ENCODE measurements around the gene ZNF362. TPM values are rescaled to one million over a fixed set of nuclear protein-coding genes. Genes with fewer than 3 reads are reported as not detected.

ZNF362 gene
- total RNA-seq, 1 experiment from 2014 or later = 11.1 TPM

- Histone ChIP-seq H3K4me3 (replicated peaks in 1 of 2; ENCODE audit: low read depth in 1 of 2, low read length in 2 of 2) (no peak overlapping the region), H3K9me2 (ENCODE audit: insufficient read depth) (no peaks in the 10 kb centered on the region), H3K4me1 (ENCODE audit: control insufficient read depth in 1 of 2, insufficient read depth in 2 of 2, low read length in 2 of 2) (peaks cover 0 to 8% of the 10 kb centered on the region in 2 experiments; a peak in 2 of 4 replicates), H3K36me3 (ENCODE audit: control insufficient read depth in 1 of 2, insufficient read depth in 2 of 2, low read length in 2 of 2) (no peaks in the 10 kb centered on the region), H3K27me3 (ENCODE audit: insufficient read depth, low read length) (no peaks in the 10 kb centered on the region), H3K9me3 (ENCODE audit: control insufficient read depth in 1 of 2, insufficient read depth in 1 of 2, low read depth in 1 of 2, low read length in 2 of 2) (no peaks in the 10 kb centered on the region), H3K9ac (ENCODE audit: low read length) (no peak overlapping the region), H3K27ac (ENCODE audit: low read depth, low read length) (no peak overlapping the region), H4K20me1 (ENCODE audit: insufficient read depth) (no peaks in the 10 kb centered on the region), H3K4me2 (ENCODE audit: low read length) (no peak overlapping the region), H2AFZ (ENCODE audit: low read depth, low read length, poor library complexity, severe bottlenecking) (no peak overlapping the region), H3K79me2 (ENCODE audit: insufficient read depth, low read length) (no peaks in the 10 kb centered on the region)
- ChIA-PET CTCF (interaction anchor here (1.0 to 2.3 kb wide), 26 partner anchors 9 to 338 kb away, joined by 3 to 37 read pairs (median 5); partner anchors contain the start of gene ZSCAN20), RAD21 (ENCODE audit: low non-redundant PET in 1 of 2, low total read pairs in 2 of 2, uncharacterized antibody in 2 of 2, unreplicated experiment in 2 of 2) (interaction anchor here (0.8 to 1.7 kb wide), 5 partner anchors 76 to 176 kb away, joined by 3 to 15 read pairs (median 7); no protein-coding TSS in a partner anchor), POLR2A (interaction anchor here (1.6 kb wide), 1 partner anchor 176 kb away, joined by 7 read pairs; no protein-coding TSS in a partner anchor)
- ATAC-seq = no peak
- DNase-seq (ENCODE audit: low read depth, low spot score) = no peak
- no TSS peak for BruUV-seq (replicated peaks)
- intact Hi-C loops (cut with micrococcal nuclease) = loop anchor here (1.0 to 5.0 kb wide), 5 partner anchors 77 to 318 kb away; no protein-coding TSS in a partner anchor
- TF ChIP-seq POLR2AphosphoS5 (IDR thresholded peaks at IDR 0.05; ENCODE audit: low read depth, low read length) = no peak
- TF ChIP-seq JUND (IDR thresholded peaks at IDR 0.05) = no peak
- no peak for TF ChIP-seq EZH2phosphoT487 (IDR thresholded peaks at IDR 0.05; ENCODE audit: borderline replicate concordance)
- TF ChIP-seq SP1 (IDR thresholded peaks at IDR 0.05; ENCODE audit: low read depth) = no peak
- no peak for TF ChIP-seq ZFX (IDR thresholded peaks at IDR 0.05)
- TF ChIP-seq CBX3 (IDR thresholded peaks at IDR 0.05; ENCODE audit: low read depth) = no peak
- TF ChIP-seq EZH2 (IDR thresholded peaks at IDR 0.05) = no peak
- TF ChIP-seq ZNF274 (IDR thresholded peaks at IDR 0.05; ENCODE audit: low read depth, low read length) = no peak
- no peak for TF ChIP-seq YY1 (IDR thresholded peaks at IDR 0.05; ENCODE audit: extremely low read depth, insufficient replicate concordance, low read depth, low read length)
- no peak for TF ChIP-seq ATF3 (IDR thresholded peaks at IDR 0.05)
- TF ChIP-seq FOSL1 (IDR thresholded peaks at IDR 0.05; ENCODE audit: low read depth) = no peak
- no peak for TF ChIP-seq SIN3A (IDR thresholded peaks at IDR 0.05; ENCODE audit: low read depth)
- no peak for TF ChIP-seq SRF (IDR thresholded peaks at IDR 0.05; ENCODE audit: low read depth)
- no peak for TF ChIP-seq EGR1 (IDR thresholded peaks at IDR 0.05; ENCODE audit: low read depth)
- TF ChIP-seq, protein P1, sequence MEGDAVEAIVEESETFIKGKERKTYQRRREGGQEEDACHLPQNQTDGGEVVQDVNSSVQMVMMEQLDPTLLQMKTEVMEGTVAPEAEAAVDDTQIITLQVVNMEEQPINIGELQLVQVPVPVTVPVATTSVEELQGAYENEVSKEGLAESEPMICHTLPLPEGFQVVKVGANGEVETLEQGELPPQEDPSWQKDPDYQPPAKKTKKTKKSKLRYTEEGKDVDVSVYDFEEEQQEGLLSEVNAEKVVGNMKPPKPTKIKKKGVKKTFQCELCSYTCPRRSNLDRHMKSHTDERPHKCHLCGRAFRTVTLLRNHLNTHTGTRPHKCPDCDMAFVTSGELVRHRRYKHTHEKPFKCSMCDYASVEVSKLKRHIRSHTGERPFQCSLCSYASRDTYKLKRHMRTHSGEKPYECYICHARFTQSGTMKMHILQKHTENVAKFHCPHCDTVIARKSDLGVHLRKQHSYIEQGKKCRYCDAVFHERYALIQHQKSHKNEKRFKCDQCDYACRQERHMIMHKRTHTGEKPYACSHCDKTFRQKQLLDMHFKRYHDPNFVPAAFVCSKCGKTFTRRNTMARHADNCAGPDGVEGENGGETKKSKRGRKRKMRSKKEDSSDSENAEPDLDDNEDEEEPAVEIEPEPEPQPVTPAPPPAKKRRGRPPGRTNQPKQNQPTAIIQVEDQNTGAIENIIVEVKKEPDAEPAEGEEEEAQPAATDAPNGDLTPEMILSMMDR (IDR thresholded peaks at IDR 0.05 in 2 of 3, conservative IDR thresholded peaks at IDR 0.05 in 1 of 3; ENCODE audit: borderline replicate concordance in 1 of 3, insufficient read depth in 1 of 3, low read depth in 2 of 3, low read length in 2 of 3) = no peak
Measured at GRCh38 chr1:33295023-33295422, 38.7 kb downstream of the ZNF362 start.

Measured in HCT116 (cell line).